Measurements from ENCODE around the gene OR2V1.

GRCh38 chr5:181108578-181109165 lies 22.3 kb downstream of the OR2V1 start:
- no peak for TF ChIP-seq CTCF (IDR thresholded peaks at IDR 0.05; ENCODE audit: low read depth, low read length)
- TF ChIP-seq EZH2phosphoT487 (IDR thresholded peaks at IDR 0.05; ENCODE audit: low read depth): no peak

Measured in OCI-LY3 (cell line).